PFSK-1 (cell line): ENCODE results near the gene SRPX.

Experiments used
- POLR2AphosphoS5 ChIP-seq: IDR thresholded peaks from 2 replicates; pipeline ENCODE4 v1.6.1; 2012; ENCODE audit warnings: low read depth, mild to moderate bottlenecking, control low read depth, low read length, moderate library complexity
- SIN3A ChIP-seq: IDR thresholded peaks from 2 replicates; pipeline ENCODE4 v1.6.1; 2012; ENCODE audit warnings: mild to moderate bottlenecking, low read length, moderate library complexity, borderline replicate concordance; ENCODE audit not compliant: insufficient read depth
- TAF1 ChIP-seq: IDR thresholded peaks from 2 replicates; pipeline ENCODE4 v1.6.1; 2012; ENCODE audit warnings: low read length, control low read depth, borderline replicate concordance; ENCODE audit not compliant: insufficient read depth
- TF ChIP-seq, protein P1 (sequence below), 2 experiments: IDR thresholded peaks; 2 replicates each; pipeline versions ENCODE4 v1.6.1 to v1.8.0; 2011 to 2012; ENCODE audit warnings: low read depth in 2 of 2, low read length in 2 of 2, control low read depth in 1 of 2, inconsistent platforms in 1 of 2, mild to moderate bottlenecking in 1 of 2, moderate library complexity in 1 of 2; ENCODE audit not compliant: insufficient read depth in 1 of 2

DNA sequence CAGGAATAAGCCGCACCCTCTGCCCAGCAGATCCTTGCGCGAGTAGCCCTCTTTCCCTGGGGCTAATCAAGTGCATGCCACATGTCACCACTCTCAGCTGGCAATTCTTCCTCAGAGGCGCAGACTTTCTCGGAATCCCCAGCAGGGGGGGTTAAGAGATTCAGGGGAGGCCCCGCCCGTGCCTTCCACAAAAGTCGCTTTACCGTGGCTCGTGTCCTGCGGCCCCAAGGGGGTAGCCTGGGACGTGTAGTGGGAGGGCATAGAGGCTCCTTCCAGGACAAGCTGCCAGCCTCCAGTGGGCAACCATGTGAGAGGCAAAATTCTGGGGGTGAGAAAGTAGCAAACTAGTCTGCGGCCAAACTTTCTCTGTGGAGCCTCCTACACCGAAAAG is 652 bp downstream of the SRPX start:
- TF ChIP-seq, protein P1, sequence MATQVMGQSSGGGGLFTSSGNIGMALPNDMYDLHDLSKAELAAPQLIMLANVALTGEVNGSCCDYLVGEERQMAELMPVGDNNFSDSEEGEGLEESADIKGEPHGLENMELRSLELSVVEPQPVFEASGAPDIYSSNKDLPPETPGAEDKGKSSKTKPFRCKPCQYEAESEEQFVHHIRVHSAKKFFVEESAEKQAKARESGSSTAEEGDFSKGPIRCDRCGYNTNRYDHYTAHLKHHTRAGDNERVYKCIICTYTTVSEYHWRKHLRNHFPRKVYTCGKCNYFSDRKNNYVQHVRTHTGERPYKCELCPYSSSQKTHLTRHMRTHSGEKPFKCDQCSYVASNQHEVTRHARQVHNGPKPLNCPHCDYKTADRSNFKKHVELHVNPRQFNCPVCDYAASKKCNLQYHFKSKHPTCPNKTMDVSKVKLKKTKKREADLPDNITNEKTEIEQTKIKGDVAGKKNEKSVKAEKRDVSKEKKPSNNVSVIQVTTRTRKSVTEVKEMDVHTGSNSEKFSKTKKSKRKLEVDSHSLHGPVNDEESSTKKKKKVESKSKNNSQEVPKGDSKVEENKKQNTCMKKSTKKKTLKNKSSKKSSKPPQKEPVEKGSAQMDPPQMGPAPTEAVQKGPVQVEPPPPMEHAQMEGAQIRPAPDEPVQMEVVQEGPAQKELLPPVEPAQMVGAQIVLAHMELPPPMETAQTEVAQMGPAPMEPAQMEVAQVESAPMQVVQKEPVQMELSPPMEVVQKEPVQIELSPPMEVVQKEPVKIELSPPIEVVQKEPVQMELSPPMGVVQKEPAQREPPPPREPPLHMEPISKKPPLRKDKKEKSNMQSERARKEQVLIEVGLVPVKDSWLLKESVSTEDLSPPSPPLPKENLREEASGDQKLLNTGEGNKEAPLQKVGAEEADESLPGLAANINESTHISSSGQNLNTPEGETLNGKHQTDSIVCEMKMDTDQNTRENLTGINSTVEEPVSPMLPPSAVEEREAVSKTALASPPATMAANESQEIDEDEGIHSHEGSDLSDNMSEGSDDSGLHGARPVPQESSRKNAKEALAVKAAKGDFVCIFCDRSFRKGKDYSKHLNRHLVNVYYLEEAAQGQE (IDR thresholded peaks at IDR 0.05; ENCODE audit: insufficient read depth in 1 of 2, low read depth in 2 of 2, low read length in 2 of 2) = no peak
- TF ChIP-seq POLR2AphosphoS5 (no peak), TAF1 (no peak), SIN3A (no peak)
